SK-N-SH (cell line): ENCODE measurements around the gene EVI2A. TPM values are rescaled to one million over a fixed set of nuclear protein-coding genes. Genes with fewer than 3 reads are reported as not detected.
"Not testable (repeated sequence)": the region's sequence is repeated elsewhere in the genome, so short reads cannot be mapped to it uniquely, and the experiment has no call there.

Experiments used
- CTCF ChIA-PET: fragments of 300-600, 350-600 bp; formaldehyde crosslinking; extraction: SDS; loops from one replicate; lab custom pipeline; 2021; lab: Yijun Ruan, JAX
- POLR2A ChIA-PET: fragments of 350-600 bp; sonication (Branson Sonifier 250); formaldehyde crosslinking; extraction: SDS; loops from one replicate; lab custom pipeline; 2020; ENCODE audit warnings: antibody characterized with exemption, inconsistent platforms; lab: Yijun Ruan, JAX
- DNase-seq: peaks from one replicate; pipeline ENCODE4 v3.0.0; 2012
- H2AFZ ChIP-seq: fragments of 200-600 bp; sonication (generic); 2 replicates; pipeline ENCODE4 v1.8.1; 2016; ENCODE audit warnings: antibody characterized with exemption, mild to moderate bottlenecking, low read depth
- H3F3A ChIP-seq: fragments of 200-600 bp; sonication (generic); replicated peaks from 2 replicates; pipeline ENCODE3; 2016; ENCODE audit warnings: antibody characterized with exemption, mild to moderate bottlenecking; ENCODE audit not compliant: insufficient read depth
- H3K27ac ChIP-seq, 2 experiments: fragments of 200-500 bp in 1 of 2; fragments of 200-600 bp in 1 of 2; sonication (Bioruptor generic) in 1 of 2; sonication (generic), shearing (Covaris generic) in 1 of 2; 2 replicates each; pipeline versions ENCODE4 v1.5.1 to v1.6.1; 2014 to 2016; ENCODE audit warnings: low read depth in 2 of 2, inconsistent platforms in 1 of 2, low read length in 1 of 2, mild to moderate bottlenecking in 1 of 2, mixed read lengths in 1 of 2
- H3K27me3 ChIP-seq: fragments of 200-600 bp; sonication (generic), shearing (Covaris generic); 2 replicates; pipeline ENCODE4 v1.6.1; 2016; ENCODE audit warnings: mixed run types; ENCODE audit not compliant: insufficient read depth
- H3K36me3 ChIP-seq, 2 experiments: fragments of 200-500 bp in 1 of 2; fragments of 200-600 bp in 1 of 2; sonication (Bioruptor generic) in 1 of 2; sonication (generic) in 1 of 2; replicated peaks in 1 of 2; 2 replicates each; pipeline versions ENCODE3 to v1.5.1; 2014 to 2016; ENCODE audit warnings: low read length in 1 of 2, mild to moderate bottlenecking in 1 of 2; ENCODE audit not compliant: insufficient read depth in 2 of 2, control insufficient read depth in 1 of 2
- H3K4me1 ChIP-seq, 2 experiments: fragments of 200-500 bp in 1 of 2; fragments of 200-600 bp in 1 of 2; sonication (Bioruptor generic) in 1 of 2; sonication (generic), shearing (Covaris generic) in 1 of 2; 2 replicates each; pipeline versions ENCODE4 v1.5.1 to v1.6.1; 2014 to 2016; ENCODE audit warnings: low read depth in 1 of 2, low read length in 1 of 2, mixed run types in 1 of 2; ENCODE audit not compliant: insufficient read depth in 2 of 2, control insufficient read depth in 1 of 2
- H3K4me2 ChIP-seq: fragments of 200-600 bp; sonication (generic), shearing (Covaris generic); 2 replicates; pipeline ENCODE4 v1.6.1; 2017; ENCODE audit warnings: mixed run types
- H3K4me3 ChIP-seq, 2 experiments: fragments of 200-500 bp in 1 of 2; fragments of 200-600 bp in 1 of 2; sonication (Bioruptor generic) in 1 of 2; sonication (generic), shearing (Covaris generic) in 1 of 2; 2 replicates each; pipeline versions ENCODE4 v1.5.1 to v1.8.1; 2014 to 2016; ENCODE audit warnings: low read depth in 2 of 2, inconsistent platforms in 1 of 2, low read length in 1 of 2, mild to moderate bottlenecking in 1 of 2, mixed read lengths in 1 of 2, moderate library complexity in 1 of 2
- H3K79me2 ChIP-seq: fragments of 200-600 bp; sonication (generic); 2 replicates; pipeline ENCODE4 v1.8.1; 2017; ENCODE audit warnings: mild to moderate bottlenecking; ENCODE audit not compliant: insufficient read depth
- H3K9ac ChIP-seq: fragments of 200-600 bp; sonication (generic); 2 replicates; pipeline ENCODE4 v1.6.1; 2017; ENCODE audit warnings: mixed run types
- H3K9me2 ChIP-seq: fragments of 200-600 bp; sonication (generic); 2 replicates; pipeline ENCODE4 v1.6.1; 2017; ENCODE audit warnings: mixed run types
- H3K9me3 ChIP-seq: fragments of 200-600 bp; sonication (generic); 2 replicates; pipeline ENCODE4 v1.6.1; 2017; ENCODE audit warnings: mixed run types, mild to moderate bottlenecking, moderate library complexity
- H4K20me1 ChIP-seq: fragments of 200-600 bp; sonication (generic); 2 replicates; pipeline ENCODE4 v1.6.1; 2017; ENCODE audit warnings: mild to moderate bottlenecking, mixed run types; ENCODE audit not compliant: insufficient read depth
- ELF1 ChIP-seq: IDR thresholded peaks from 2 replicates; pipeline ENCODE4 v1.4.0; 2012
- FOSL2 ChIP-seq: IDR thresholded peaks from 2 replicates; pipeline ENCODE4 v1.4.0; 2012; ENCODE audit warnings: low read depth, mild to moderate bottlenecking, moderate library complexity, borderline replicate concordance
- FOXM1 ChIP-seq: IDR thresholded peaks from 2 replicates; pipeline ENCODE4 v1.4.0; 2012; ENCODE audit warnings: low read depth, mild to moderate bottlenecking
- GABPA ChIP-seq: IDR thresholded peaks from 2 replicates; pipeline ENCODE4 v1.4.0; 2012; ENCODE audit warnings: low read depth, mild to moderate bottlenecking
- JUND ChIP-seq: IDR thresholded peaks from 2 replicates; pipeline ENCODE4 v1.4.0; 2012
- RFX5 ChIP-seq: IDR thresholded peaks from 2 replicates; pipeline ENCODE4 v1.6.1; 2012; ENCODE audit warnings: mild to moderate bottlenecking, improper control_type of control experiment, low read length
- YY1 ChIP-seq: IDR thresholded peaks from 2 replicates; pipeline ENCODE4 v1.4.0; 2012; ENCODE audit warnings: low read depth, mild to moderate bottlenecking
- WGBS: methylation state at CpG from one replicate; pipeline ENCODE4 v1.1.6; 2017; ENCODE audit warnings: low lambda C conversion rate; 5-methylcytosine and 5-hydroxymethylcytosine counted together
- polyA plus RNA-seq, 3 experiments: library from polyadenylated mRNA; depleted of rRNA; stranded (reverse); fragments of >200 nt; gene quantifications; 2 replicates each; pipeline ENCODE4 v1.2.3, GENCODE V29; 2012

EVI2A gene
- polyA plus RNA-seq, 1 of the 3 experiments (the other 2 are of a cell fraction), result 1.3 TPM

- DNase-seq, result no peak
- Histone ChIP-seq H3K36me3 (peaks cover 8 to 11% of the 10 kb centered on the region in 2 experiments), H3K79me2 (peaks cover 8% of the 10 kb centered on the region; the same call in 1 of the 2 replicates), H3K9me3 (no peaks in the 10 kb centered on the region; the same call in 1 of the 2 replicates), H2AFZ (no peak overlapping the region), H3K27ac (peak overlapping the region in 1 of 2 experiments; percentile 54; a peak in 2 of 4 replicates), H3F3A (peaks cover 19% of the 10 kb centered on the region), H3K4me1 (peaks cover 2 to 3% of the 10 kb centered on the region in 2 experiments; a peak in 2 of 4 replicates), H3K9ac (no peak overlapping the region), H3K4me2 (no peak overlapping the region), H3K4me3 (no peak overlapping the region), H3K9me2 (no peaks in the 10 kb centered on the region), H3K27me3 (no peaks in the 10 kb centered on the region), H4K20me1 (no peaks in the 10 kb centered on the region)
- TF ChIP-seq RFX5 (no peak), GABPA (no peak)
- WGBS, result 97% methylated on average over 3 of the region's 3 CpGs
- POLR2A ChIA-PET, result no interaction called here
- CTCF ChIA-PET, result no interaction called here
These were observed 6.7 kb downstream of the EVI2A start for GRCh38 chr17:31314782-31315100.

DNA sequence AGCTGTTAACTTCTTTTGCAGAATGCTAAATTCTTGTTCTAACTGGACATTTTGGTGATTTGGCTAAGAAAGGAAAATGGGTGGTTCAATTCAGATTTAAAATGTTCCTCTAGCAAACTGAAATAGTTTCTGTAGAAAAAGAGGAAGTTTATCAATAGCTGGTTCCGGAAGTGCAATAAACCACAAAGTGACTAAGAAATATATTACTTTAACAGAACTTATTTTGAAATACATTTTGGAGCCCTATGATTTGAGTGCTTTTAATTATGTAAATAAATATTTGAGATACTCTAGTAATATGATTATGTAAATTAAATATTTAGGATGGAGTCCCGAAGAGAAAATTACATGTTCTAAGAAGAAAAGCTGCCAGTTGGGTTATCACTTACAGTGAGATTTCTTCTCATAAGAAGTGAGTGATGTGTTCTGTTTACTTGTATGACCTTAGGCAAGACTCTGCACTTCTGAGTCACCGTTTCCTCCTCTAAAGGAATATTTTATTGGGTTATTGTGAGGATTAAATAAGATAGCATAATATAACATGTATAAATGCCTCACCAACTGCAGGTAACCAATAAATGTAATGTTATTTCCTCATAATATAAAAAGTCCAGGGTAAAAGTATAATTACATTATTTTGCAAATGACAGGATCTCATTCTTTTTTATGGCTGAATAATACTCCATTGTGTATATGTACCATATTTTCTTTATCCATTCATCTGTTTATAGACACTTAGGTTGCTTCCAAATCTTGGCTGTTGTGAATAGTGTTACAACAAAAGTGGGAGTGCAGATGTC, 7.2 kb downstream of the EVI2A start, which contains the start of gene EVI2B:
Gene EVI2B (minus strand): TSS at position 73 of the 800 bp plus-strand sequence. CDS start 8,445 bp downstream, outside the sequence.
- no peak within 1 kb of the TSS for H3K4me2 ChIP-seq
- no peaks in the 10 kb centered on the region for H3K27me3 ChIP-seq
- ChIA-PET POLR2A (no interaction called here), CTCF (no interaction called here)
- no peaks in the 10 kb centered on the region for H3K9me2 ChIP-seq
- H3K36me3 ChIP-seq, result peaks cover 8 to 11% of the 10 kb centered on the region in 2 experiments
- H3K27ac ChIP-seq, result peak within 1 kb of the TSS in 1 of 2 experiments; percentile 54; a peak in 2 of 4 replicates
- 0 out of 2 replicates have a peak, but pooled peaks cover 2% of the 10 kb centered on the region for H3K79me2 ChIP-seq
- no peaks in the 10 kb centered on the region for H4K20me1 ChIP-seq
- TF ChIP-seq FOSL2, result peak; percentile 10; the same call in 1 of the 2 replicates
- TF ChIP-seq YY1, result no peak
- TF ChIP-seq FOXM1, result no peak
- TF ChIP-seq ELF1, result no peak
- 0 out of 2 replicates have a peak, but pooled peaks have one; percentile 14 for TF ChIP-seq JUND
- TF ChIP-seq, all 33 proteins: peak for 2
- DNase-seq, result no peak
- no peak within 1 kb of the TSS for H3K4me3 ChIP-seq
- peaks cover 19% of the 10 kb centered on the region for H3F3A ChIP-seq
- H3K9me3 ChIP-seq, result no peaks in the 10 kb centered on the region; the same call in 1 of the 2 replicates
- H3K9ac ChIP-seq, result no peak within 1 kb of the TSS
- H3K4me1 ChIP-seq, result peaks cover 2 to 3% of the 10 kb centered on the region in 2 experiments; a peak in 2 of 4 replicates
- no peak within 1 kb of the TSS for H2AFZ ChIP-seq
- WGBS, result 79% methylated on average over 3 of the region's 3 CpGs

- H3K4me2 ChIP-seq, POLR2A ChIA-PET, H3K4me3 ChIP-seq, H3K27me3 ChIP-seq, H3K79me2 ChIP-seq, H3K9me2 ChIP-seq, H2AFZ ChIP-seq, DNase-seq, H3K9me3 ChIP-seq, H3K27ac ChIP-seq, H3K4me1 ChIP-seq, H4K20me1 ChIP-seq, CTCF ChIA-PET, H3K9ac ChIP-seq: not testable (repeated sequence)
- Histone ChIP-seq H3F3A (peaks cover 16% of the 10 kb centered on the region), H3K36me3 (peaks cover 0 to 11% of the 10 kb centered on the region in 2 experiments)
- WGBS, result 88% methylated on average over 7 of the region's 7 CpGs
These were observed 9.2 kb downstream of the EVI2A start for GRCh38 chr17:31312223-31312622.
